Measurements from ENCODE around the gene BCAS3. TPM values are rescaled to one million over a fixed set of nuclear protein-coding genes. Genes with fewer than 3 reads are reported as not detected.

The BCAS3 gene
- total and polyA plus RNA-seq, 12 donors = 6.1 to 21.8 (median 17.2) TPM

- TF ChIP-seq CTCF (IDR thresholded peaks at IDR 0.05) = no peak
- WGBS, 2 donors = 85 to 88% methylated on average over 15 of the region's 15 CpGs
- ATAC-seq (no peak), DNase-seq (no peak)
- peaks cover 0 to 33% (median 22%) of the 10 kb centered on the region in 9 donors for H3K4me1 ChIP-seq
- peak overlapping the region in 2 of 10 donors; percentile 41 to 57 for H3K27ac ChIP-seq
- H3K27me3 ChIP-seq = no peaks in the 10 kb centered on the region
- no peak overlapping the region for H3K4me3 ChIP-seq
- no peaks in the 10 kb centered on the region for H3K36me3 ChIP-seq
- H3K9me3 ChIP-seq = peaks cover 0 to 4% (median 0%) of the 10 kb centered on the region in 11 donors
- intact Hi-C loops (cut with DNase I) = no loop called here
These were observed 557.6 kb downstream of the BCAS3 start for GRCh38 chr17:61235001-61235826.

- Histone ChIP-seq H3K9me3 (peaks cover 0 to 4% (median 0%) of the 10 kb centered on the region in 11 donors), H3K27ac (peak overlapping the region in 3 of 10 donors; percentile 27 to 57 (median 41)), H3K36me3 (no peaks in the 10 kb centered on the region), H3K27me3 (no peaks in the 10 kb centered on the region), H3K4me3 (no peak overlapping the region), H3K4me1 (peaks cover 0 to 33% (median 22%) of the 10 kb centered on the region in 9 donors)
- no peak for TF ChIP-seq CTCF (IDR thresholded peaks at IDR 0.05)
- DNase-seq (no peak), ATAC-seq (peak in 2 of 8 donors; percentile 35 to 52)
- 47 to 48% methylated on average over 5 of the region's 5 CpGs for WGBS, 2 donors
- intact Hi-C loops (cut with DNase I) = no loop called here
These were observed 558.2 kb downstream of the BCAS3 start for GRCh38 chr17:61235827-61236197.

GRCh38 chr17:61237275-61237674 is 559.6 kb downstream of the BCAS3 start:
- TF ChIP-seq CTCF (IDR thresholded peaks at IDR 0.05) = no peak
- DNase-seq = no peak
- intact Hi-C loops (cut with DNase I) = no loop called here
- peaks cover 0 to 4% (median 0%) of the 10 kb centered on the region in 11 donors for H3K9me3 ChIP-seq
- peaks cover 0 to 33% (median 22%) of the 10 kb centered on the region in 9 donors for H3K4me1 ChIP-seq
- ATAC-seq = no peak
- H3K4me3 ChIP-seq = no peak overlapping the region
- WGBS, 2 donors = 98 to 99% methylated on average over 7 of the region's 7 CpGs
- H3K36me3 ChIP-seq = no peaks in the 10 kb centered on the region
- no peaks in the 10 kb centered on the region for H3K27me3 ChIP-seq
- H3K27ac ChIP-seq = no peak overlapping the region

- Histone ChIP-seq H3K4me1 (peaks cover 0 to 28% (median 22%) of the 10 kb centered on the region in 9 donors), H3K9me3 (peaks cover 0 to 4% (median 0%) of the 10 kb centered on the region in 11 donors), H3K36me3 (no peaks in the 10 kb centered on the region), H3K27ac (peak overlapping the region in 3 of 10 donors; percentile 4 to 27 (median 19)), H3K27me3 (no peaks in the 10 kb centered on the region), H3K4me3 (no peak overlapping the region)
- ATAC-seq (peak in 4 of 8 donors; percentile 25 to 65 (median 43)), DNase-seq (no peak)
- 65 to 75% methylated on average over 6 of the region's 6 CpGs for WGBS, 2 donors
- no peak for TF ChIP-seq CTCF (IDR thresholded peaks at IDR 0.05)
- intact Hi-C loops (cut with DNase I) = no loop called here
These were observed 560.8 kb downstream of the BCAS3 start for GRCh38 chr17:61238455-61238933.

Measured in heart right ventricle (tissue), 16 donors.